Naive thymus-derived CD8-positive, alpha-beta T cell (primary cell): Measurements from ENCODE around the gene CP. TPM values are rescaled to one million over a fixed set of nuclear protein-coding genes. Genes with fewer than 3 reads are reported as not detected.

Experiments used
- ATAC-seq, 2 donors: fragments of 150-1000 bp; cut with Tn5 transposase in 1 of 2; sonication (Bioruptor Pico), chemical (Tn5 transposase) in 1 of 2; 1 replicate in 1 of 2; 2 replicates in 1 of 2; pipeline ENCODE4 v1.10.0; 2021; ENCODE audit warnings: mild to moderate bottlenecking in 2 of 2, moderate library complexity in 2 of 2
- POLR2A ChIA-PET: fragments of 350-600 bp; sonication (Branson Sonifier 250); formaldehyde crosslinking; loops from one replicate; lab custom pipeline; 2021; ENCODE audit warnings: antibody characterized with exemption; lab: Charles Lee
- DNase-seq, 10 donors: peaks; one replicate each; pipeline versions ENCODE4 v3.0.0 to v3.0.0-alpha.2; 2020 to 2022
- H3K27ac Mint-ChIP-seq, 10 donors: one replicate each; pipeline ENCODE4 v1.8.0; 2020 to 2022; ENCODE audit warnings: mild to moderate bottlenecking in 10 of 10, mixed read lengths in 10 of 10, moderate library complexity in 4 of 10, inconsistent platforms in 1 of 10
- H3K27me3 Mint-ChIP-seq, 5 donors: one replicate each; pipeline ENCODE4 v1.8.0; 2021 to 2022; ENCODE audit warnings: mixed read lengths in 5 of 5
- H3K36me3 Mint-ChIP-seq, 3 donors: one replicate each; pipeline ENCODE4 v1.8.0; 2020 to 2022; ENCODE audit warnings: mixed read lengths in 3 of 3, mild to moderate bottlenecking in 2 of 3, inconsistent platforms in 1 of 3
- H3K4me1 Mint-ChIP-seq, 4 donors: one replicate each; pipeline ENCODE4 v1.8.0; 2021 to 2022; ENCODE audit warnings: mixed read lengths in 4 of 4
- H3K4me3 Mint-ChIP-seq, 10 donors: one replicate each; pipeline ENCODE4 v1.8.0; 2020 to 2022; ENCODE audit warnings: mild to moderate bottlenecking in 10 of 10, mixed read lengths in 10 of 10, moderate library complexity in 6 of 10, inconsistent platforms in 1 of 10
- H3K9me3 Mint-ChIP-seq, 9 donors: one replicate each; pipeline ENCODE4 v1.8.0; 2020 to 2022; ENCODE audit warnings: mixed read lengths in 9 of 9, mild to moderate bottlenecking in 3 of 9, inconsistent platforms in 1 of 9, moderate library complexity in 1 of 9
- polyA plus RNA-seq, 3 donors: library from polyadenylated mRNA; unstranded; fragments of 300-500 nt; fragmentation: Illumina TruSeq; gene quantifications; one replicate each; pipeline ENCODE4 v1.2.3, GENCODE V29; 2021
- total RNA-seq, 8 experiments: library from RNA in 2 of 8; stranded (reverse) in 2 of 8; gene quantifications; one replicate each; pipeline ENCODE4 v1.2.3 and lab custom pipeline; 2021 to 2026

The CP gene
- total RNA-seq (not detected), polyA plus RNA-seq (under 1 TPM in 2 of 3 donors, not detected in 1; 0.20 to 0.30 TPM), total RNA-seq (lab: John Stamatoyannopoulos, UW) (0 to 0.09 (median 0) reads per million in 6 experiments)

DNA sequence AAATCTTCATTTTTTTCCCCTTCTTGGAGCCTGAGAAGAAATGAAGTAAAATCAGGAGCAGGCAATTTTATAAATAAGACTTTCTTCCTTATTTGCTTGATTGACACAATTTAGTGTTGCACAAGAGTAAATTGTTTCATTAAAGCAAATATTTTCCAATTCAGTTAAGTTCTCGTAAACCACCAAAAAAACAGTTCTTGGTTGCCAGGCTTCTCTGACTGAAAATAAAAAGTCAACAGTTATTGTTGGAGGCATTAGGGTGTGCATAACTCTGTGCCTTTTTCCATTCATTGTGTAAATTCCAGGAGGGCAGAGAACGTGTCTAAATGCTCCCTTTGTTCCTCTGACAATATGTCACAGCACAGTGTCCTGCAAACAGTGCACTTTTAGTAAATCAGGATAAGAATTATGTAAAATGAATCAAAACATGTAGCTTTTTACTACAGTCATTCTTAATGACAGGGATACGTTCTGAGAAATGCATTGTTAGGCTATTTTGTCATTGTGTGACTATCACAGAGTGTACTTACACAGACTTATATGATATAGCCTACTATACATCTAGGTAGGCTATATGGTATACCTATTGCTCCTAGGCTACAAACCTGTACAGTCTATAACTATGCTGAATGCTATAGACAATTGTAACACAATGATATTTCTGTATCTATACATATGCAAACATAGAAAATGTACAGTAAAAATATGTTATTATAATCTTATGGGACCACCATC, at the start of gene CP:
Gene CP (minus strand): TSS at position 47 of the 735 bp plus-strand sequence. CDS start 37 bp downstream, at position 10.
- ATAC-seq (no peak), DNase-seq (no peak)
- peaks cover 0 to 6% (median 0%) of the 10 kb centered on the region in 5 donors for H3K27me3 Mint-ChIP-seq
- H3K36me3 Mint-ChIP-seq = no peaks in the 10 kb centered on the region
- H3K4me3 Mint-ChIP-seq = no peak within 1 kb of the TSS
- no peak within 1 kb of the TSS for H3K27ac Mint-ChIP-seq
- no peaks in the 10 kb centered on the region for H3K9me3 Mint-ChIP-seq
- H3K4me1 Mint-ChIP-seq = peaks cover 10 to 24% (median 19%) of the 10 kb centered on the region in 4 donors
- POLR2A ChIA-PET = no interaction called here

DNA sequence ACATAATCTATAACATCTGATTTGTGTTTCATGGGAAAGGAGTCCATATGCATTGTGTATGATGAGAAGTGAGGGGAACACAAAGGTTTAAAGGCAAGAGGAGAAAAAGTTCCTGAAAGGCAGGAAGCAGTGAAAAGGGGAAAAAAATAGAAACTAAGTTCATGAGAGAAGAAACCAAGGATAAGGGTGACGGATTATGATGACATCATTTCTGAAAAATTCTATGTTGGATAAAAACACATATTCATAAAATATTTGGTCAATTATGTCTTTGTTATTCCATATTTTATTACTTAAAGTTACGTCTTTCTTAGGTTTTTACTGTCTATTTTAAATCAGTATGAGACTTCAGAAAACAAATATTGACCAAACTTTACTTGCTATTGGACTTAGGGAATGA, 48.6 kb upstream of the CP start:
- no peaks in the 10 kb centered on the region for H3K9me3 Mint-ChIP-seq
- ATAC-seq (no peak), DNase-seq (no peak)
- H3K36me3 Mint-ChIP-seq = no peaks in the 10 kb centered on the region
- no peak overlapping the region for H3K4me3 Mint-ChIP-seq
- H3K4me1 Mint-ChIP-seq = no peaks in the 10 kb centered on the region
- H3K27me3 Mint-ChIP-seq = no peaks in the 10 kb centered on the region
- H3K27ac Mint-ChIP-seq = no peak overlapping the region
- POLR2A ChIA-PET = no interaction called here

DNA sequence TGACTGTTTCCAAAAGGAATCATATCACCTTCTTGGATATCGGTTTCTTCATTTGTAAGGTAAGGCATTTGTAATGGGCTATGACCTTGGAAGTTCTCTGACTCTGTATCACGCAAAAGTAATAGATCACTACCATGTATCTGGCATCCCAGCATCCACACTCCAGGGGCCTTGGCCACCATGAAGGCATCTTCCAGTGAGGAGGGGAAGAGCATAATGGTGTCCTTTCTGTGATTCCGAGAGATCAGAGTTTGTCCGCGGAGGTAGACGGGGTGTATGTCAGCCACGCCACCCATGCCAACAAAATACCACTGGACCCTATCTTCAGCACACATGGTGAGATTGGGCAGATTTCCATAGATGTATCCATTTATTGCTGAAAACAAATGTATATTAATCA, 48.1 kb upstream of the CP start:
- ATAC-seq (no peak), DNase-seq (no peak)
- Mint-ChIP-seq H3K9me3 (no peaks in the 10 kb centered on the region), H3K4me3 (no peak overlapping the region), H3K27ac (no peak overlapping the region), H3K4me1 (no peaks in the 10 kb centered on the region), H3K27me3 (no peaks in the 10 kb centered on the region), H3K36me3 (no peaks in the 10 kb centered on the region)
- POLR2A ChIA-PET = no interaction called here

DNA sequence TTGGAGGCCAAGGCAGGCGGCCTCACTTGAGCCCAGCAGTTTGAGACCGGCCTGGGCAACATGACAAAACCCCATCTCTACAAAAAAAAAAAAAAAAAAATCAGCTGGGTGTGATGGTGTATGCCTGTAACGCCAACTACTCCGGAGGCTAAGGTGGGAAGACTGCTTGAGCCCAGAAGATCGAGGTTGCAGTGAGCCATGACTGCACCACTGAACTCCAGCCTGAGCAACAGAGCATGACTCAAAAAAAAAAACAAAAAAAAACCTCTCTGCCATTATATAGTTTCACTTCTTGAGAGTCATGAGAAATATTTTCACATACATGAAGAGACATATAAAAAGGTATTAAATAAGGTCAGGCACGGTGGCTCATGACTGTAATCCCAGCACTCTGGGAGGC, 45.9 kb upstream of the CP start:
- no peak overlapping the region for H3K27ac Mint-ChIP-seq
- H3K27me3 Mint-ChIP-seq = no peaks in the 10 kb centered on the region
- POLR2A ChIA-PET = no interaction called here
- no peaks in the 10 kb centered on the region for H3K36me3 Mint-ChIP-seq
- H3K4me3 Mint-ChIP-seq = no peak overlapping the region
- H3K4me1 Mint-ChIP-seq = peaks cover 0 to 4% (median 0%) of the 10 kb centered on the region in 4 donors
- H3K9me3 Mint-ChIP-seq = no peaks in the 10 kb centered on the region
- ATAC-seq (no peak), DNase-seq (no peak)

DNA sequence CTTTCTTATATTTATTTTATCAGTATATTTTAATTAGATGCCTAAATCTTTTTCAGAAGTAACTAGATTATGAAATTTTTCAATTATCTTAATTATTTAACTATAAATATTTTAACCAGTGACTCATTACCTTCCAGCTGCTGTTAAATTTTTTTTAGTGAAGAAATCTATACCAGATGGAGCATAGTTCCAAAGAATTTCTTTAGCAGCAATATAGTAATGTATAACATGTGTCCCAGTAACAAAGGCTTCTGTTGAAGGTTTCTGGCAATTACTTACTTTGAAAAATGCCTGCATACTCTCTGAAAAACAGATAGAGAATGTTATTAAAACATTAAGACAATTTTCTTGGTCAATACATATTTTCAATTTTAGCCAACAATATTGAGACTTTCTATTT, 45.1 kb upstream of the CP start:
- H3K27me3 Mint-ChIP-seq = no peaks in the 10 kb centered on the region
- no peaks in the 10 kb centered on the region for H3K9me3 Mint-ChIP-seq
- POLR2A ChIA-PET = no interaction called here
- H3K27ac Mint-ChIP-seq = no peak overlapping the region
- DNase-seq (no peak), ATAC-seq (no peak)
- no peak overlapping the region for H3K4me3 Mint-ChIP-seq
- no peaks in the 10 kb centered on the region for H3K36me3 Mint-ChIP-seq
- H3K4me1 Mint-ChIP-seq = peaks cover 0 to 4% (median 0%) of the 10 kb centered on the region in 4 donors

DNA sequence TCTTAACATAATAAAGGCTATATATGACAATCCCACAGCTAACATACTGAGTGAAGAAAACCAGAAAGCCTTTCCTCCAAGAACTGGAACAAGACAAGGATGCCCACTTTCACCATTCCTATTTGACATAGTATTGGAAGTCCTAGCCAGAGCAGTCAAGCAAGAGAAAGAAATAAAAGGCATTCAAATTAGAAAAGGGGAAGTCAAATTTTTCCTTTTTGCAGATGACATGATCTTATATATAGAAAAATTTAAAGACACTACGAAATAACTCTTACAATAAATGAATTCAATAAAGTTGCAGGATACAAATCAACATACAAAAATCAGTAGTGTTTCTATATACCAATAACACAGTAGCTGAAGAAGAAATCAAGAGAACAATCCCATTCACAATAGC, 42.2 kb upstream of the CP start:
- no peak for ATAC-seq
- H3K27me3 Mint-ChIP-seq = peaks cover 0 to 10% (median 1%) of the 10 kb centered on the region in 5 donors
- H3K9me3 Mint-ChIP-seq = no peaks in the 10 kb centered on the region
- H3K27ac Mint-ChIP-seq = no peak overlapping the region
- H3K36me3 Mint-ChIP-seq = no peaks in the 10 kb centered on the region
- H3K4me1 Mint-ChIP-seq = peaks cover 0 to 4% (median 0%) of the 10 kb centered on the region in 4 donors
- no peak overlapping the region for H3K4me3 Mint-ChIP-seq
- POLR2A ChIA-PET = no interaction called here
- no peak for DNase-seq

DNA sequence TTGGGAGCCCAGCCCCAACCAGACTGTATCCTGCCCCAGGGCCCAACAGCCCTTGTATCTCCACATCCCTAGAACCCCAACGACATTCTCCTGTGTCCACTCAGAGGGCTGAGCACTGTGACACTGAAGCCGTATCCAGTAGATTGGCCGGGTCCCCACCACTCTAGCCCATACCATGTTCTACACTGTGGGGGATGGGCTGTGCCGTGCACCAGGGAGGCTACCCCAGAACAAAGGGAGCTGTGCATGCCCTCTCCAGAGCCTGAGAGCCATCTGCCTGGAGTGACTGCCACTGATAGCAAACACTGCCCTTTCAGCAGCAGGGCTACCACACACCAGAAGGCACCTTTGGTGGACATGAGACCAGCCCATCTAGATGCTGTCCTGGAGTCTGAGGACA, 37.1 kb upstream of the CP start:
- no peak for DNase-seq
- ATAC-seq = no peak
- no peak overlapping the region for H3K27ac Mint-ChIP-seq
- no peaks in the 10 kb centered on the region for H3K9me3 Mint-ChIP-seq
- H3K4me1 Mint-ChIP-seq = peaks cover 0 to under 1% (median 0%) of the 10 kb centered on the region in 4 donors
- H3K36me3 Mint-ChIP-seq = no peaks in the 10 kb centered on the region
- POLR2A ChIA-PET = no interaction called here
- no peak overlapping the region for H3K4me3 Mint-ChIP-seq
- H3K27me3 Mint-ChIP-seq = peaks cover 5 to 10% (median 8%) of the 10 kb centered on the region in 5 donors

DNA sequence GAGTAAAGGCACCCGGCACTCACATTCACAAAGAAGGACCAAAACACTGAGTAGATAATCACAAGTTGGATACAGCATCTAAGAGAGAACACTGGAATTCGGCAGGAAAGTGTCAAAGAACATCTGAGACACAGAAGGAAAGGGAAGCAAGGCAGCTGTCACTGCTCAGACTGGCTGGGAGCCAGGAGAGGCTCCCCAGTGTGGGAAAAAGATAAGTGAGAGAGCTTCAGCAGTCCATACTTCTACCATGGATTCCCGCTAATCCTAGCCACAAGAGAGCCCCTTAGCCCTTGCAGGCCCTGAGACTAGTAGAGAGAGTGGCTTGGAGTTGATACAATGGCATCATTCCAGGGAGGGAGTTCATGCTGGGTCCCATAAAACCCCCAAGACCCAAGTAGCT, 36.7 kb upstream of the CP start:
- peaks cover 5 to 10% (median 8%) of the 10 kb centered on the region in 5 donors for H3K27me3 Mint-ChIP-seq
- no peaks in the 10 kb centered on the region for H3K4me1 Mint-ChIP-seq
- H3K4me3 Mint-ChIP-seq = no peak overlapping the region
- no peaks in the 10 kb centered on the region for H3K36me3 Mint-ChIP-seq
- no peak for DNase-seq
- H3K9me3 Mint-ChIP-seq = no peaks in the 10 kb centered on the region
- no peak overlapping the region for H3K27ac Mint-ChIP-seq
- ATAC-seq = no peak
- POLR2A ChIA-PET = no interaction called here

DNA sequence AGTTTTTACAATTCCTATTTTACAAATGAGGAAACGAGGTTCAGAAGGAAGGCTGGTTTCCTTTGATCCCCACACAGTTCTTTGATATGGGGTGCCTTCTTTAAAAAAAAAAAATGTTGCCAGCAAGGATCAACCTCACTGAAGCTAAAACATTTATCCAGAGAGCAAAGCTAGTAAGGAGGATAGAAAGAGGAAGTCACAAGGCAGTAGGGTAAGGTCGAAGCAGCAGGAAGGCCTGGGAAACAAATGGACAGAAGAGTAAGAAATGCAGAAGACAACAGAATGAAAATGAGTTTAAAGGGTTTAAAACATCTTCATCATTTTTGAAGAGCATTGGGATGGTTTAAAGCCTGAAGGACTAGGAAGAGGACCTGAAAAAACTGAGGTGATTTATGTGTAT, 30.6 kb upstream of the CP start:
- Mint-ChIP-seq H3K36me3 (no peaks in the 10 kb centered on the region), H3K4me3 (no peak overlapping the region), H3K27ac (no peak overlapping the region), H3K27me3 (peaks cover 0 to 7% (median 5%) of the 10 kb centered on the region in 5 donors), H3K9me3 (no peaks in the 10 kb centered on the region), H3K4me1 (peaks cover 0 to 10% (median 0%) of the 10 kb centered on the region in 4 donors)
- DNase-seq (no peak), ATAC-seq (no peak)
- POLR2A ChIA-PET = no interaction called here

DNA sequence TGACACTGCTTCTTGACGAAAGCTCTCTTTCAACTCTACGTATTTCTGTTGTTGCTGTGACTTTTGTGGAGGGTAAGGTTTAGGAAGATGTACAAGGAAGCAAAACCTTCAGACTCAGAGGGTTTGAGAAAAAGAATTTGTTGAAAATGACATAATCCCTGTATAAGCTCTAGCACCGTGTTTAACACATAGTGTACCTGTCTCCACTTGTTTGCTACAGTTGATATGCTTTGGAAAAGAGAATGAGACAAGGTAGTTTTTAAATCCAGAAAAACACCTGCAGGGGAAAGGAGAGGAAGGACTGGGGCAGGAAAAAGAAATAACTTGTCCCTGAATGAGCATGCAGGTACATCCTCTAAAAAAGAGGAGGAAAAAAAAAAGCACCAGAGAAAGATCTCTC, 29.6 kb upstream of the CP start:
- Mint-ChIP-seq H3K27me3 (peaks cover 0 to 7% (median 5%) of the 10 kb centered on the region in 5 donors), H3K36me3 (no peaks in the 10 kb centered on the region), H3K27ac (no peak overlapping the region), H3K4me3 (no peak overlapping the region), H3K9me3 (no peaks in the 10 kb centered on the region), H3K4me1 (peaks cover 0 to 17% (median under 1%) of the 10 kb centered on the region in 4 donors)
- POLR2A ChIA-PET = no interaction called here
- DNase-seq (no peak), ATAC-seq (no peak)

DNA sequence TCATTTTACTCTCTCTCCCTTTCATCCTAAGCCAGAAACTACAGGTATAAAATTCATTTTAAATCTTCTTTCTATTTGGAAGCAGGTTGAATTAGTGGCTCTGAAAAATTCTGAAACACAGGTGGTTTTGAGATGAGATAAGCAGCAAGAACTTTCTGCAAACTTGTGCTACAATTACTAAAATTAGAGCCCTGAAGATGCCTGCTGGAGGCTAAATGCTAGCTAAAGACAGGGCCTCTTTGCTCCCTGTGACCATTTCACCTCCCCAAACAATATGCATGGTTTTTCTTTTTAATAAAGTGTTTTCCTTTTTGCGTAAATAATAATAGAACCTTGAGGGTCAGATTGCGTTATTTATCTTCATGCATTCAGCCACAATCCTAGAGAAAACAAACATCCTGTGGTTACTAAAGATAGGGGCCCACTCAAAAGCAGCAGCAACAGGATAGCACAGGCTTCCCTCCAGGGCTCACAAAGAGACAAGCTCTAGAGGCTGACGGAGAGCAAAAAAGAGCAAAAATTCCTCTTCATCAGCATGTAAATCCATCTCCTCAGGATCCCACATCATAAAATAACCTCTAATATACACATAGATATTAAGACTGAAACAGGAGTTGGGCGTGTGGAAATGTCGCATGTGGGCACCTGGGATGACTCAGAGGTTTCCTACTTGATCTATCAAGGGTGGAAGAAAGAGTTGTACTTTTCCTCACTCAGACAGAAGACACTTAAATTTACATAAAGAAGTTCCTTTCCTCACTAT, 26.5 kb upstream of the CP start:
- no peak for DNase-seq
- Mint-ChIP-seq H3K27me3 (peaks cover 0 to 1% (median 0%) of the 10 kb centered on the region in 5 donors), H3K4me3 (no peak overlapping the region), H3K9me3 (no peaks in the 10 kb centered on the region), H3K4me1 (peaks cover 1 to 38% (median 6%) of the 10 kb centered on the region in 4 donors), H3K36me3 (no peaks in the 10 kb centered on the region), H3K27ac (no peak overlapping the region)
- POLR2A ChIA-PET = no interaction called here
- no peak for ATAC-seq

DNA sequence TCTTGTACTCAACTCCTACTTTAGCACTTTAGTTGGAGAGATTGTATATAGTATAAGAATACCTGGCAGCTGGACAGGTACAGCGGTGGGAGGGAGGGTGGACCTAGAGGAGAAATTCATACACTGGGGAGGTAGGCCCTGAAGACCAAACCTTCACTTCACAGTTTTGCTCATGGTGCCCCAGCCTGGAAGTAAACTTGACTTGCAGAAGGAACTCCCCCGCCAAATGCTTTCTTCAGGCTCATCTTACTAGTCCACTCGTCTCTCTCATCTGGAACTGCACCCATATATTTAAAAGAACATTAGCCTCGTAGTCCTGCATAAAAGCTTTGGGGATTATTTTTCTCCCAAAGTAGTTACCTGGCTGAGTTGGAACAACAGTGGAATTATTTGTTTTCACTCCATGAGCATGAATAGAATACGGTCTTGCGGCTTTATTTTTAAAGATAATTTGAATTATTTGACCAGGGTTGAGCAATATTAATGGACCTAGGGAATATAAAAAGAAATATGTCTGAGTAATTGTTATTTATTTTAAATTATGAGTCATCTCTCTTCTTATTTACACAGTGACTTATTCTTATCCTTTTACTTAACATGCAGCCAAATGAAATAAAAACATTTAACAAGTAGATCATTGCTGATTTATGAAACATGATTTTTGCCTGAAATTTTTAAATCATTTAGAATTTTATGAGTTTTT, 25.5 kb upstream of the CP start:
- Mint-ChIP-seq H3K36me3 (no peaks in the 10 kb centered on the region), H3K4me3 (no peak overlapping the region), H3K27me3 (peaks cover 0 to 1% (median 0%) of the 10 kb centered on the region in 5 donors), H3K4me1 (peaks cover 1 to 39% (median 6%) of the 10 kb centered on the region in 4 donors), H3K27ac (no peak overlapping the region), H3K9me3 (no peaks in the 10 kb centered on the region)
- ATAC-seq = no peak
- DNase-seq = no peak
- POLR2A ChIA-PET = no interaction called here
